Smooth muscle cell (in vitro differentiated cells): Measurements from ENCODE around the gene PSKH1. TPM values are rescaled to one million over a fixed set of nuclear protein-coding genes. Genes with fewer than 3 reads are reported as not detected.
A peak's percentile ranks its signal among the peaks of the same experiment; 100 is the strongest.

Experiments
- DNase-seq: peaks from one replicate; lab custom pipeline; 2025; ENCODE audit not compliant: unreplicated experiment; lab: John Stamatoyannopoulos, UW
- H2AFZ ChIP-seq: fragments of 200-600 bp; sonication (generic); 2 replicates; pipeline ENCODE4 v1.6.0; 2016; ENCODE audit warnings: antibody characterized with exemption, low read depth, mild to moderate bottlenecking
- H3F3A ChIP-seq: fragments of 200-600 bp; sonication (generic); 2 replicates; pipeline ENCODE4 v1.6.0; 2017; ENCODE audit warnings: antibody characterized with exemption, low read depth
- H3K27ac ChIP-seq: fragments of 200-600 bp; sonication (generic); 2 replicates; pipeline ENCODE4 v1.5.1; 2016; ENCODE audit warnings: low read depth, mild to moderate bottlenecking
- H3K27me3 ChIP-seq: fragments of 200-600 bp; sonication (generic); 2 replicates; pipeline ENCODE4 v1.6.1; 2016; ENCODE audit warnings: low read depth, mild to moderate bottlenecking
- H3K36me3 ChIP-seq: fragments of 200-600 bp; sonication (generic); 2 replicates; pipeline ENCODE4 v1.5.1; 2016; ENCODE audit warnings: low read depth
- H3K4me1 ChIP-seq: fragments of 200-600 bp; sonication (generic); 2 replicates; pipeline ENCODE4 v1.5.1; 2016; ENCODE audit warnings: low read depth
- H3K4me2 ChIP-seq: fragments of 200-600 bp; sonication (generic); 2 replicates; pipeline ENCODE4 v1.6.0; 2016; ENCODE audit warnings: mild to moderate bottlenecking
- H3K4me3 ChIP-seq: fragments of 200-600 bp; sonication (generic); 2 replicates; pipeline ENCODE4 v1.5.1; 2016; ENCODE audit warnings: mild to moderate bottlenecking
- H3K79me2 ChIP-seq: fragments of 200-600 bp; sonication (generic); 2 replicates; pipeline ENCODE4 v1.6.0; 2016; ENCODE audit warnings: low read depth, mild to moderate bottlenecking
- H3K9ac ChIP-seq: fragments of 200-600 bp; sonication (generic); 2 replicates; pipeline ENCODE4 v1.6.0; 2016; ENCODE audit warnings: low read depth
- H3K9me3 ChIP-seq: fragments of 200-600 bp; sonication (generic); replicated peaks from 2 replicates; pipeline ENCODE4 v1.5.1; 2016; ENCODE audit warnings: low read depth
- H4K20me1 ChIP-seq: fragments of 200-600 bp; sonication (generic); 2 replicates; pipeline ENCODE4 v1.6.0; 2016; ENCODE audit warnings: low read depth
- CTCF ChIP-seq: fragments of 200-600 bp; sonication (generic); IDR thresholded peaks from 2 replicates; pipeline ENCODE4 v1.5.1; 2017; ENCODE audit warnings: borderline replicate concordance, mild to moderate bottlenecking, antibody characterized with exemption; ENCODE audit not compliant: insufficient read depth, poor library complexity, severe bottlenecking
- WGBS: methylation state at CpG from one replicate; pipeline ENCODE4 v1.1.7; 2016; ENCODE audit warnings: low lambda C conversion rate; 5-methylcytosine and 5-hydroxymethylcytosine counted together
- polyA plus RNA-seq: library from polyadenylated mRNA; unstranded; fragments of >200 nt; fragmentation: Nextera tagmentation; extraction: Ambion mirVana; gene quantifications from 2 replicates; pipeline ENCODE4 v1.2.1, GENCODE V29; 2016
- total RNA-seq: library from RNA; depleted of rRNA; stranded (reverse); fragments of >200 nt; gene quantifications from 2 replicates; pipeline ENCODE4 v1.2.3, GENCODE V29; 2014

The PSKH1 gene
- total and polyA plus RNA-seq, 2 experiments from 2014 or later, result 15.3 to 36.0 TPM

- 91% methylated on average over 4 of the region's 4 CpGs for WGBS
- Histone ChIP-seq H3K9ac (no peak overlapping the region), H3K79me2 (no peaks in the 10 kb centered on the region), H3K4me1 (peaks cover 12% of the 10 kb centered on the region), H3K4me3 (no peak overlapping the region), H3K36me3 (no peaks in the 10 kb centered on the region), H4K20me1 (peaks cover 23% of the 10 kb centered on the region), H3K9me3 (no peaks in the 10 kb centered on the region), H3K4me2 (no peak overlapping the region), H3F3A (no peaks in the 10 kb centered on the region), H2AFZ (no peak overlapping the region), H3K27ac (no peak overlapping the region), H3K27me3 (no peaks in the 10 kb centered on the region)
- no peak for DNase-seq
- no peak for TF ChIP-seq CTCF
Measured at GRCh38 chr16:67932462-67932840, 39.4 kb downstream of the PSKH1 start.

GRCh38 chr16:67933805-67934204 lies 40.8 kb downstream of the PSKH1 start:
- 89% methylated on average over 7 of the region's 7 CpGs for WGBS
- no peak overlapping the region for H3K4me2 ChIP-seq
- no peak overlapping the region for H2AFZ ChIP-seq
- H3K27ac ChIP-seq, result no peak overlapping the region
- H3K79me2 ChIP-seq, result no peaks in the 10 kb centered on the region
- no peaks in the 10 kb centered on the region for H3K36me3 ChIP-seq
- H3F3A ChIP-seq, result no peaks in the 10 kb centered on the region
- TF ChIP-seq CTCF, result no peak
- H4K20me1 ChIP-seq, result peaks cover 11% of the 10 kb centered on the region
- H3K9me3 ChIP-seq, result no peaks in the 10 kb centered on the region
- peaks cover 12% of the 10 kb centered on the region for H3K4me1 ChIP-seq
- no peak overlapping the region for H3K9ac ChIP-seq
- no peak for DNase-seq
- no peaks in the 10 kb centered on the region for H3K27me3 ChIP-seq
- no peak overlapping the region for H3K4me3 ChIP-seq

- no peaks in the 10 kb centered on the region for H3K79me2 ChIP-seq
Measured at GRCh38 chr16:67934306-67935100, 41.4 kb downstream of the PSKH1 start.

More at GRCh38 chr16:67934306-67935100, 41.4 kb downstream of the PSKH1 start:
- H4K20me1 ChIP-seq, result peaks cover 15% of the 10 kb centered on the region
- no peak for DNase-seq
- WGBS, result 56% methylated on average over 13 of the region's 13 CpGs
- no peak overlapping the region for H3K27ac ChIP-seq
- no peak overlapping the region for H2AFZ ChIP-seq
- H3K4me1 ChIP-seq, result peaks cover 12% of the 10 kb centered on the region
- no peaks in the 10 kb centered on the region for H3K9me3 ChIP-seq
- peak overlapping the region; percentile 87 for H3K4me3 ChIP-seq
- no peaks in the 10 kb centered on the region for H3K36me3 ChIP-seq
- no peak overlapping the region for H3K9ac ChIP-seq
- TF ChIP-seq CTCF, result no peak
- H3F3A ChIP-seq, result no peaks in the 10 kb centered on the region
- H3K4me2 ChIP-seq, result peak overlapping the region; percentile 86
- no peaks in the 10 kb centered on the region for H3K27me3 ChIP-seq
